K562 (cell line): ENCODE data around the gene LMOD1. TPM values are rescaled to one million over a fixed set of nuclear protein-coding genes. Genes with fewer than 3 reads are reported as not detected.

Source experiments
- CHD4 ChIP-seq: fragments of 200-600 bp; sonication (generic); IDR thresholded peaks from 3 replicates; pipeline ENCODE4 v1.6.1; 2012; ENCODE audit warnings: low read depth, mild to moderate bottlenecking, mixed read lengths, low read length, inconsistent platforms; ENCODE audit not compliant: insufficient read depth, insufficient replicate concordance, poor library complexity, severe bottlenecking
- CREB1 ChIP-seq, 2 experiments: sonication (generic) in 1 of 2; formaldehyde crosslinking in 1 of 2; IDR thresholded peaks; 2 replicates each; pipeline versions ENCODE4 v1.6.1 to v1.8.0; 2012 to 2022; ENCODE audit warnings: inconsistent platforms in 1 of 2, mild to moderate bottlenecking in 1 of 2, missing genetic modification reagents in 1 of 2, moderate library complexity in 1 of 2
- DEAF1 ChIP-seq: fragments of 450-650 bp; formaldehyde crosslinking; IDR thresholded peaks from 2 replicates; pipeline ENCODE4 v1.4.0; 2020; ENCODE audit warnings: mild to moderate bottlenecking, moderate library complexity
- DIDO1 ChIP-seq: fragments of 450-650 bp; IDR thresholded peaks from 2 replicates; pipeline ENCODE4 v1.6.1; 2016; ENCODE audit warnings: low read depth, missing biosample characterization, missing genetic modification characterization
- EP300 ChIP-seq: IDR thresholded peaks from 2 replicates; pipeline ENCODE4 v1.6.1; 2012; ENCODE audit warnings: low read length, improper control_type of control experiment
- GABPB1 ChIP-seq: sonication (generic); formaldehyde crosslinking; IDR thresholded peaks from 2 replicates; pipeline ENCODE4 v1.8.0; 2022; ENCODE audit warnings: mild to moderate bottlenecking, missing genetic modification reagents
- HDAC8 ChIP-seq: fragments of 450-650 bp; IDR thresholded peaks from 2 replicates; pipeline ENCODE4 v1.6.1; 2016; ENCODE audit warnings: mild to moderate bottlenecking, missing genetic modification characterization, moderate library complexity, missing compliant biosample characterization
- HES1 ChIP-seq: fragments of 450-650 bp; IDR thresholded peaks from 2 replicates; pipeline ENCODE4 v1.6.1; 2016; ENCODE audit warnings: low read depth, mild to moderate bottlenecking, moderate library complexity
- ILK ChIP-seq: fragments of 450-650 bp; IDR thresholded peaks from 2 replicates; pipeline ENCODE4 v1.6.1; 2016; ENCODE audit warnings: missing genetic modification characterization, low read depth, mild to moderate bottlenecking, missing compliant biosample characterization, moderate library complexity, borderline replicate concordance
- MBD2 ChIP-seq: sonication (generic); IDR thresholded peaks from 2 replicates; pipeline ENCODE4 v1.6.1; 2016; ENCODE audit warnings: low read depth, borderline replicate concordance
- MTA1 ChIP-seq: fragments of 450-650 bp; IDR thresholded peaks from 2 replicates; pipeline ENCODE4 v1.6.1; 2017; ENCODE audit warnings: borderline replicate concordance
- MYC ChIP-seq, 2 experiments: fragments of 250-450 bp in 1 of 2; sonication (Bioruptor Pico) in 1 of 2; IDR thresholded peaks; 2 replicates each; pipeline versions ENCODE4 v1.5.1 to v1.6.1; 2012 to 2021; ENCODE audit warnings: low read depth in 2 of 2, borderline replicate concordance in 1 of 2, improper control_type of control experiment in 1 of 2, low read length in 1 of 2, mild to moderate bottlenecking in 1 of 2, moderate library complexity in 1 of 2
- NBN ChIP-seq: fragments of 450-650 bp; IDR thresholded peaks from 2 replicates; pipeline ENCODE4 v1.6.1; 2016; ENCODE audit warnings: low read depth, mild to moderate bottlenecking
- NCOA1 ChIP-seq: fragments of 450-650 bp; IDR thresholded peaks from 2 replicates; pipeline ENCODE4 v1.6.1; 2016; ENCODE audit warnings: low read depth
- NEUROD1 ChIP-seq: fragments of 150-350 bp; IDR thresholded peaks from 2 replicates; pipeline ENCODE4 v1.6.1; 2014; ENCODE audit warnings: borderline replicate concordance, low read length, low read depth; ENCODE audit not compliant: partially characterized antibody
- PHF20 ChIP-seq: fragments of 450-650 bp; IDR thresholded peaks from 2 replicates; pipeline ENCODE4 v1.6.1; 2018; ENCODE audit not compliant: partially characterized antibody
- POLR3G ChIP-seq: IDR thresholded peaks from 2 replicates; pipeline ENCODE4 v1.6.1; 2011; ENCODE audit not compliant: insufficient read length, insufficient replicate concordance; ENCODE audit errors: extremely low read depth
- RBM14 ChIP-seq: fragments of 200-400 bp; formaldehyde crosslinking; IDR thresholded peaks from 2 replicates; pipeline ENCODE4 v1.6.1; 2018; ENCODE audit warnings: low read depth, mild to moderate bottlenecking, low read length, moderate library complexity, borderline replicate concordance; ENCODE audit not compliant: insufficient read depth
- SIN3A ChIP-seq, 2 experiments: fragments of 150-350 bp in 1 of 2; IDR thresholded peaks; 2 replicates each; pipeline ENCODE4 v1.6.1; 2011 to 2016; ENCODE audit warnings: borderline replicate concordance in 2 of 2, low read depth in 2 of 2, low read length in 2 of 2, mild to moderate bottlenecking in 2 of 2, moderate library complexity in 2 of 2; ENCODE audit not compliant: control insufficient read depth in 1 of 2
- YY1 ChIP-seq, 3 experiments: IDR thresholded peaks; 2 replicates each; pipeline ENCODE4 v1.6.1; 2011; ENCODE audit warnings: low read length in 2 of 3, mild to moderate bottlenecking in 2 of 3, moderate library complexity in 2 of 3, borderline replicate concordance in 1 of 3, control low read depth in 1 of 3, low read depth in 1 of 3; ENCODE audit not compliant: insufficient read depth in 3 of 3, insufficient replicate concordance in 2 of 3, control insufficient read depth in 1 of 3, insufficient read length in 1 of 3; ENCODE audit errors: extremely low read depth in 1 of 3
- ZNF76 ChIP-seq: fragments of 250-450 bp; sonication (Bioruptor Pico); IDR thresholded peaks from 2 replicates; pipeline ENCODE4 v1.4.0; 2020; ENCODE audit warnings: mild to moderate bottlenecking, moderate library complexity, borderline replicate concordance
- ZNF830 ChIP-seq: fragments of 250-450 bp; sonication (Bioruptor Pico); IDR thresholded peaks from 2 replicates; pipeline ENCODE4 v1.5.0; 2021; ENCODE audit warnings: mild to moderate bottlenecking
- polyA plus RNA-seq, 8 experiments: library from polyadenylated mRNA; depleted of rRNA in 4 of 8; stranded (reverse) in 5 of 8; unstranded in 3 of 8; fragments of >200 nt; fragmentation: Nextera tagmentation in 2 of 8; fragmentation: Illumina TruSeq in 1 of 8; extraction: Ambion mirVana in 2 of 8; extraction: Trizol in 1 of 8; gene quantifications; 2 replicates each; pipeline versions ENCODE4 v1.2.1 to v1.2.3, GENCODE V29; 2011 to 2014; ENCODE audit warnings: inconsistent platforms in 1 of 8, missing spikeins in 1 of 8
- total RNA-seq, 7 experiments: library from RNA; depleted of rRNA in 6 of 7; stranded (reverse); fragments of >200 nt in 6 of 7; fragmentation: Illumina TruSeq in 2 of 7; extraction: Trizol in 2 of 7; gene quantifications; 2 replicates each; pipeline versions ENCODE4 v1.2.1 to v1.2.3, GENCODE V29; 2011 to 2021; ENCODE audit warnings: low replicate concordance in 1 of 7

LMOD1 gene
- total and polyA plus RNA-seq, 9 of the 15 experiments (the other 6 are each of a cell fraction or from before 2014, with no cell fraction given): 0.03 to 0.54 (median 0.38) TPM; not detected in 1

GRCh38 chr1:201982623-201983379 is 36.5 kb upstream of the LMOD1 start, which contains the start of gene RNPEP (continued):
- peak; percentile 70; the same call in 1 of the 2 replicates for TF ChIP-seq MTA1
- TF ChIP-seq SIN3A (IDR thresholded peaks at IDR 0.05; ENCODE audit: borderline replicate concordance in 2 of 2, control insufficient read depth in 1 of 2, low read depth in 2 of 2, low read length in 2 of 2): peak in 1 of 2 experiments; percentile 31; a peak in 2 of 4 replicates
- TF ChIP-seq CREB1 (IDR thresholded peaks at IDR 0.05): no peak
- TF ChIP-seq CREB1 (CRISPR knock-in tag; IDR thresholded peaks at IDR 0.05): peak; percentile 76; the same call in 1 of the 2 replicates
- peak; percentile 91 for TF ChIP-seq NCOA1
- no peak for TF ChIP-seq POLR3G
- peak; percentile 50; the same call in 1 of the 2 replicates for TF ChIP-seq MYC (IDR thresholded peaks at IDR 0.05; ENCODE audit: low read depth, low read length)
- no peak; the same call in 1 of the 2 replicates for TF ChIP-seq MYC (CRISPR knock-in tag; IDR thresholded peaks at IDR 0.05; ENCODE audit: borderline replicate concordance, low read depth)
- no peak for TF ChIP-seq ILK (tag)
- TF ChIP-seq CHD4: peak; percentile 45
- peak; percentile 72; the same call in 1 of the 2 replicates for TF ChIP-seq MBD2
- TF ChIP-seq DIDO1 (tag): peak; percentile 69; the same call in 1 of the 2 replicates
- TF ChIP-seq PHF20: peak; percentile 93
- peak; percentile 43 to 91 (median 88) for TF ChIP-seq YY1 (IDR thresholded peaks at IDR 0.05; ENCODE audit: borderline replicate concordance in 1 of 3, control insufficient read depth in 1 of 3, extremely low read depth in 1 of 3, insufficient read depth in 3 of 3, insufficient read length in 1 of 3, insufficient replicate concordance in 2 of 3, low read depth in 1 of 3, low read length in 2 of 3)
- peak; percentile 95 for TF ChIP-seq NBN
- no peak; the same call in 1 of the 2 replicates for TF ChIP-seq HDAC8 (tag)
- peak; percentile 76; the same call in 1 of the 2 replicates for TF ChIP-seq ZNF76 (CRISPR knock-in tag)
- TF ChIP-seq EP300: 0 out of 2 replicates have a peak, but pooled peaks have one; percentile 4
- TF ChIP-seq NEUROD1: peak; percentile 21
- no peak for TF ChIP-seq DEAF1
- TF ChIP-seq ZNF830 (CRISPR knock-in tag): peak; percentile 78; the same call in 1 of the 2 replicates
- 0 out of 2 replicates have a peak, but pooled peaks have one; percentile 30 for TF ChIP-seq RBM14
- TF ChIP-seq HES1: no peak
- peak; percentile 90 for TF ChIP-seq GABPB1 (CRISPR knock-in tag)
